ENCODE data around the gene STPG4. TPM values are rescaled to one million over a fixed set of nuclear protein-coding genes. Genes with fewer than 3 reads are reported as not detected.

STPG4 gene
- total and polyA plus RNA-seq, 2 of the 8 experiments (the other 6 are each of a cell fraction or from before 2014, with no cell fraction given), result 0.28 TPM; not detected in 1

GRCh38 chr2:47095349-47096020 is 59.6 kb downstream of the STPG4 start:
- Histone ChIP-seq H3K79me1 (ENCODE audit: low read depth, low read length) (no peaks in the 10 kb centered on the region), H3K14ac (ENCODE audit: insufficient read length) (no peak overlapping the region), H3K4me1 (replicated peaks in 1 of 4; ENCODE audit: control insufficient read depth in 3 of 4, insufficient read depth in 4 of 4, low read length in 3 of 4) (no peaks in the 10 kb centered on the region), H4K5ac (ENCODE audit: insufficient read length, low read depth, low read length) (no peak overlapping the region), H3K79me2 (ENCODE audit: control insufficient read depth in 1 of 2, insufficient read depth in 2 of 2, low read length in 2 of 2) (no peaks in the 10 kb centered on the region), H2AK5ac (ENCODE audit: low read depth, low read length) (no peak overlapping the region), H2BK20ac (ENCODE audit: low read length) (no peak overlapping the region), H3K23ac (ENCODE audit: insufficient read length) (no peak overlapping the region), H3K4ac (replicated peaks; ENCODE audit: insufficient read length, low read depth, low read length) (no peak overlapping the region), H2BK5ac (ENCODE audit: low read depth, low read length) (no peak overlapping the region), H3K23me2 (ENCODE audit: low read depth, low read length) (no peaks in the 10 kb centered on the region), H3K4me2 (ENCODE audit: insufficient read depth in 1 of 2, low read depth in 2 of 2, low read length in 2 of 2) (no peak overlapping the region), H3K9me3 (ENCODE audit: insufficient read depth in 2 of 2, low read depth in 1 of 2, low read length in 1 of 2) (no peaks in the 10 kb centered on the region; a peak in 1 of 4 replicates), H4K20me1 (replicated peaks in 1 of 2; ENCODE audit: control insufficient read depth in 1 of 2, insufficient read depth in 2 of 2, low read length in 2 of 2) (peaks cover 0 to under 1% of the 10 kb centered on the region in 2 experiments), H3K4me3 (ENCODE audit: extremely low read depth in 1 of 4, insufficient read depth in 2 of 4, low read depth in 3 of 4, low read length in 4 of 4) (no peak overlapping the region), H3K27me3 (replicated peaks in 1 of 4; ENCODE audit: control insufficient read depth in 3 of 4, extremely low read depth in 1 of 4, insufficient read depth in 3 of 4, low read length in 3 of 4) (no peaks in the 10 kb centered on the region; a peak in 1 of 7 replicates), H3K27ac (ENCODE audit: low read depth, low read length) (no peak overlapping the region), H2BK120ac (replicated peaks; ENCODE audit: low read depth, low read length) (no peak overlapping the region), H4K8ac (ENCODE audit: extremely low read depth, insufficient read depth, low read length) (no peak overlapping the region), H3K18ac (ENCODE audit: extremely low read depth, low read length) (no peak overlapping the region), H2AFZ (ENCODE audit: low read length) (no peak overlapping the region), H2BK15ac (ENCODE audit: low read length) (no peak overlapping the region), H2BK12ac (ENCODE audit: low read depth, low read length) (no peak overlapping the region), H3K56ac (replicated peaks; ENCODE audit: insufficient read length, low read depth, low read length) (no peak overlapping the region), H4K91ac (replicated peaks; ENCODE audit: insufficient read length, low read length) (no peak overlapping the region), H3K36me3 (ENCODE audit: control insufficient read depth in 2 of 4, insufficient read depth in 4 of 4, low read length in 3 of 4) (no peaks in the 10 kb centered on the region), H3K9ac (replicated peaks in 1 of 4; ENCODE audit: extremely low read depth in 1 of 4, low read depth in 3 of 4, low read length in 3 of 4) (no peak overlapping the region)
- ChIA-PET CTCF (ENCODE audit: partially characterized antibody) (interaction anchor here (1.0 to 2.0 kb wide), 3 partner anchors 12 to 107 kb away, joined by 3 to 4 read pairs (median 3); no protein-coding TSS in a partner anchor), POLR2A (ENCODE audit: partially characterized antibody) (interaction anchor here (0.9 kb wide), 1 partner anchor 17 kb away, joined by 3 read pairs; no protein-coding TSS in a partner anchor)
- DNase-seq (ENCODE audit: low read depth in 1 of 2, low spot score in 2 of 2) (no peak), FAIRE-seq (no peak)
- WGBS, 2 experiments (ENCODE audit: extremely low coverage in 1 of 2, insufficient coverage in 1 of 2, insufficient read length in 1 of 2, insufficient replicate concordance in 2 of 2, low coverage in 1 of 2, low lambda C conversion rate in 2 of 2, missing lambda C conversion rate in 1 of 2), result 91% methylated on average over 5 of the region's 5 CpGs; no CpG with 5 or more reads in 1 of the 2 experiments
- no peak for TF ChIP-seq PHF8 (conservative IDR thresholded peaks at IDR 0.05; ENCODE audit: low read depth, low read length)
- no peak for TF ChIP-seq CREB1 (IDR thresholded peaks at IDR 0.05)
- no peak for TF ChIP-seq USF2 (IDR thresholded peaks at IDR 0.05; ENCODE audit: low read length)
- no peak for TF ChIP-seq SAP30 (IDR thresholded peaks at IDR 0.05; ENCODE audit: insufficient read depth, insufficient replicate concordance, low read length)
- TF ChIP-seq NANOG (IDR thresholded peaks at IDR 0.05; ENCODE audit: insufficient read depth, low read depth, low read length, poor library complexity, severe bottlenecking), result no peak
- TF ChIP-seq RXRA (IDR thresholded peaks at IDR 0.05; ENCODE audit: insufficient read depth, low read depth, low read length), result no peak
- TF ChIP-seq TCF12 (IDR thresholded peaks at IDR 0.05; ENCODE audit: low read depth, low read length), result no peak
- no peak for TF ChIP-seq EP300 (IDR thresholded peaks at IDR 0.05; ENCODE audit: borderline replicate concordance in 1 of 2, low read depth in 2 of 2, low read length in 2 of 2)
- TF ChIP-seq TAF7 (optimal IDR thresholded peaks at IDR 0.05; ENCODE audit: borderline replicate concordance, low read depth, low read length), result no peak

Data from H1 (cell line).